Dermis microvascular lymphatic vessel endothelial cell (primary cell): ENCODE measurements around the gene RHBDL2. TPM values are rescaled to one million over a fixed set of nuclear protein-coding genes. Genes with fewer than 3 reads are reported as not detected.
"Not testable (repeated sequence)": the region's sequence is repeated elsewhere in the genome, so short reads cannot be mapped to it uniquely, and the experiment has no call there.

ENCODE experiments used
- DNase-seq, 2 donors: peaks; one replicate each; pipeline versions ENCODE4 v3.0.0 to v3.0.0-alpha.2; 2010; ENCODE audit warnings: low read depth in 2 of 2
- total RNA-seq: library from RNA; depleted of rRNA; stranded (reverse); fragments of >200 nt; gene quantifications from 2 replicates; pipeline ENCODE4 v1.2.1, GENCODE V29; 2014

The RHBDL2 gene
- total RNA-seq, 1 donor from 2014 or later = 0.13 TPM

DNA sequence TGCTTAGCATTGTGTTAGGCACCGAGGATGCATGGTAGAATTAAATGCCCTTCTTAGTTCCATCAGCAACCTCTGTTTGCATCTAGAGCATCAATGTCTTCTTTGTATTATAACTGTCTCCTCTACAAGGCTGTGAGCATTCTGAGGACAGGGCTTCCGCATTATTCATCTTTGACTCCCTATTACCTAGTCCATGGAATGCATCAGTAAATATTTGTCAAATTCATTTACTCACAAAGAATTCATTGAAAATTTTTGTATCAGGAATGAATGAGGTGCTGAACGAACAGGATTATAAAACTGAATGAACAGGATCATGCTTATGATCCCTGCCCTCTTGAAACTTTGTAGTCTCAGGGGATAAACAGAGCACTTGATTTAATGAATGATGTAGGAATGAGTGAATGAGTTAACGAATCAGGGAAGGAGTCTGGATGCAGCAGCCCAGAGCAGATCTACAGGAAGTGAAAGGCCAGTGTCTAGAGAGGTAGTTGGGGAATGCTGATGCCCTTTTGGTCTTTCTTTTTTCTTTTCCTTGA is 2.8 kb downstream of the RHBDL2 start:
- no peak for DNase-seq

DNA sequence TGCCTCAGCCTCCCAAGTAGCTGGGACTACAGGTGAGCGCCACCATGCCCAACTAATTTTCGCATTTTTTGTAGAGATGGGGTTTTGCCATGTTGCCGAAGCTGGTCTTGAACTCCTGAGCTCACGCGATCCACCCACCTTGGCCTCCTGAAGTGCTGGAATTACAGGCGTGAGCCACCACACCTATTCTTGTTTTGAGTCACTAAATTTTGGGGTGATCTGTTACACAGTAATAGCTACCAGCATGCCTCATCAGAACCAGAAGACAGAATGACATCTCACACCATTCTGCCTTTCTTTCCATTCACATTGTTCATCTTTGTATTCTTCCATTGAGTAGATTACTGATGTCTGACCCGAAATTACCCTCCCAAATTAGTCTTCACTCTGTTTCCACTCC is 9.1 kb downstream of the RHBDL2 start:
- DNase-seq = no peak

DNA sequence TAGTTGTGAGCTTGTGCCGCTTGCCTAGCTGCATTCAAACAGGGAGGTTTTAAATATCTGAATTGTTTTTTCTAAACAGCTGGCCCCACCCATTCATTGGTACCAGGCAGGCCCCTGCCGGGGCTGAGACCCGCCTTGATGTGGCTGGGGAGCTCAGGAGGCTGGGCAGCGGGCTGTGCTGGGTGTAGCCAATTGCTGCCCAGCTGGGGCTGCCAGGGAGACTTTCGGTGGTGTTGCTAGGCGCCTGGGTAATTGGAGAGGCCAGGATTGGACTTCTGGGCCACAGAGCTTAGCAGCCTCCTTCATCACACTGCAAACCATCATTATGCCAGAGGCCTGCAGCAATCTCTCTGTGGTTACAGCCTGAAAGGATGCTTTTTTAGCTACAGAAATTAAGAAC is 12.2 kb downstream of the RHBDL2 start:
- DNase-seq = no peak

DNA sequence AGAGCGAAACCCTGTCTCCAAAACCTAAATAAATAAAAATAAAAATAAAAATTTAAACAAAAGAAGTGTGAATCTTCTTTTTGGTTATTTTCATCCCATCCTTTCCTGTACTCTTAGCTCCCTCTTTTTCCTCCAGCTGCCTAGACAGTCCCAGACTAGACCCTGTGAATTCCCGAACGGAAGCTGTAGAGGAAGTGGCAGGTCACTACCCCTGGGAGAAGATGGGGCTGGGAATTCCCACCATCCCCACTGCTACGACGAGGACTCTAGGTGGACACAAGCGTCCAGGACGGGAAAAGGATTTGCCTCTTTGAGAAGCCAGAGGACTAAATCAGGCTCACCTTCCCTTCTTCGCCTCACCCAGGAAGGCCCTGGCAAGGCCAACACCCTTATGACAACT is 12.6 kb downstream of the RHBDL2 start:
- DNase-seq = peak; percentile 4 to 31

DNA sequence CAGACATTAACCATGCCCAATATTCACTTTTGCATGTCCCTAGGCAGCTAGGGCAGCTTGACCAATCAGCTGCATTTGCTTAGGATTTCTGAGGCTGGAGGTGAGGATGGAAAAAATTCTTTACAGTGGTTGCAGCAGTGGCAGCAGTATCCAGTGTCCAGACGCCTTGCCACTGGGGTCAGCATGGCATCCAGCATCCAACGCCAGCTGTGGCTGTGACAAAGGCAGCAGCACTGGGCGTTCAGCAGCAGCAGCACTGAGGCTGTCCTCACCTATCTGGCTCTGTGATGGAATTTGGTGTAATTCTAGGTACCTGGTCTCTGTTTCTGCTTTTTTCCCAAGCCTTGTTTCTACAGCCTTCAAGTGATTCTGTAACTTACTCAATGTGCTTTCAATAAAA is 15.5 kb downstream of the RHBDL2 start:
- no peak for DNase-seq

DNA sequence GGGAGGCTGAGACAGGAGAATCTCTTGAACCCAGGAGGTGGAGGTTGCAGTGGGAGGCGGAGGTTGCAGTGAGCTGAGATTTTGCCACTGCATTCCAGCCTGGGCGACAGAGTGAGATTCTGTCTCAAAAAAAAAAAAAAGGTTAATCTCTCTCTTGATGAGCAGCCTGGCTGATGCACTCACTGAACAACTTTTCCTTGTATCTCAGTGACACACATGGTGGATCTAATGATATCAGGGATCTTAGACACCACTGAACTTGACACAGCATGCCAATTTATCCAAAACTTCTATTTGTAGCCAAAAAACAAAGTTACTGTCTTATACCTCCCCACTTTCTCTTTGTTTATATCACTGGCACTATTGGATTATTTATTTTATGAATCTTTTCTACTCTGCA is 16.2 kb downstream of the RHBDL2 start:
- DNase-seq = no peak

DNA sequence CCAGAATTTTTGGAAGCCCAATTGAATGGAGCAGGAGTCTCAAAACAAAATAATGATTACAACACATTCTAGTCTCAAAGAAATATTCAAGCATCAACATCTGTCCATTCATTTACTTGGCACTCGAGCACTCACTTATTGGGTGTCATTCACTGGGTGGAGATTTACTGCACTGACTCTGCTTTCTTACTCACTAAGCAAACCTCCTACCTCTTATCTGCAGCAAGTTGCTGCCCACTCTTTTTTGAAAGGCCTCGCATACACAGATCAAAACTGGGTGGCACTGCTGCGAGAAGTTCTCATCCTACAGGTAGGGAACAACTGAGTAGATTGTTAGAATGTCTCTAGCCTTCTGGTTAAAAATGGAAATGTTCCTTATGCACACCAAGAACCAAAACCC is 18.0 kb downstream of the RHBDL2 start:
- no peak for DNase-seq

DNA sequence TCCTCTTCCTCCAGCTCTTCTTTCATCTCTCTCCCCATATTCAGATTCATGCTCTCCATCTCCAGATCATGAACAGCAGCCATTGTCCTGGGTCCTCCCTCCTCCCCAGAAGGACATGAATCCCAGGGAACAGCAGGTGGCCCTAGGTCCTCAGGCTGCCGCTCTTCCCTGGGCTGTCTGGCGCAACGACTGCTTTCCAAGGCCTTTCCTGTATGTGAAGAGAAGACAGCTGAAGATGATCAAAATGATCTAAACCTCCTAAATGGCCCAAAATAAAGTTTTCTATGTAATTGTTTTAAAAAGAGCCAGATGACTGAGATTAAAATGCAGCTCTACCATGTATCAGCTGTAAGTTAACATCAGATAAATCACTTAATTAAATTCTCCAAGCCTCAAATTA is 22.5 kb downstream of the RHBDL2 start:
- DNase-seq = no peak

DNA sequence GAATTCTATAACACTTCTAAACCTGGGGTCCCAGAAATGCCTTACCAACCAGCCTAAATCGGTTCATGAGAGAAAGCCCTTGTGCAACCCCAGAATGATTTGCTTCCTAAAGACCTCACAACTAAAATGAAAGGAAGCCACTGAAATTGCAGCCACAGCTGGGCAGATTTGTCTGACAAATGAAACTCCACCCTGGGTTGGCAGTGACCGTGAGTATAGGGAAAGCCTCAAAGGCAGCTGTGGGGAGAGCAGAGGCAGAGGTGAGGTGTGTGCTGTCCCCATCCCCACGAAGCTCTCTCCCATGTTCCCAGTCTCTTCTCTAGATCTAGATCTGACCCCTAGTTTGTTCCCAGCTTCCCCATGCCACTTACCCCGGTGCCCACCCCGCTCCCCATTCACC is 23.1 kb downstream of the RHBDL2 start:
- no peak for DNase-seq

DNA sequence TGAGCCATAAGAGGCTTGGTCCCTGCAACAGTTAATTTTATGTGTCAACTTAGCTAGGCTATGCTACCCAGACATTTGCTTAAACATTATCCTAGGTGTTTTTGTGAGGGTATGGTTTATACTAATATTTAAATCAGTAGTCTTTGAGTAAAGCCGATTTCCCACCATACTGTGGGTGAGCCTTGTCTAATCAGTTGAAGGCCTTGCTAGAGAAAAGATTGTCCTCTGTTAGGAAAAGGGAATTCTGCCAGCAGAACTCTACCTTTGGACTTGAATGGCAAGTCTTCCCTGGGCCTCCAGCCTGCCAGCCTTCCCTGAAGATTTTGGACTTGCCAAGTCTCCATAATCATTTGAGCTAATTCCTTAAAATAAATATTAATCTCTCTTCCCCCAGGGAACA is 23.9 kb downstream of the RHBDL2 start:
- DNase-seq = no peak

DNA sequence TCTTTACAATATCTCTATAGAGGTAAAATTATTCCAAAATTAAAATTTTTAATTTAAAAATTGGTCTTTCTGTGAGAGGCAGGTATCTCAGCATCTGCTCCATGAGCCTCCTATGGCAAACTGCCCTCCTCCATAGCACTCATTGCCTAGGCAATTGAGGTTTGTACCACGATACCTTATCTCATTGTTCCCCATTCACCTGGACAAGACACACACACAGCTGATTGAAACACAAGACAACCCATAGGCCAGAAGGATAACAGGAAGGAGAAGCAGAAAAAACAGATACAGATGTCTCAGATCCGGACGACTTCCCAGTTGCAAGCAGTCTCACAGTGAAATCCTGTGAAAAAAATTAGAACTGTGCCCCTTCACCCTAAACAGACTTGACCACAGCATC is 24.3 kb downstream of the RHBDL2 start:
- DNase-seq = no peak

DNA sequence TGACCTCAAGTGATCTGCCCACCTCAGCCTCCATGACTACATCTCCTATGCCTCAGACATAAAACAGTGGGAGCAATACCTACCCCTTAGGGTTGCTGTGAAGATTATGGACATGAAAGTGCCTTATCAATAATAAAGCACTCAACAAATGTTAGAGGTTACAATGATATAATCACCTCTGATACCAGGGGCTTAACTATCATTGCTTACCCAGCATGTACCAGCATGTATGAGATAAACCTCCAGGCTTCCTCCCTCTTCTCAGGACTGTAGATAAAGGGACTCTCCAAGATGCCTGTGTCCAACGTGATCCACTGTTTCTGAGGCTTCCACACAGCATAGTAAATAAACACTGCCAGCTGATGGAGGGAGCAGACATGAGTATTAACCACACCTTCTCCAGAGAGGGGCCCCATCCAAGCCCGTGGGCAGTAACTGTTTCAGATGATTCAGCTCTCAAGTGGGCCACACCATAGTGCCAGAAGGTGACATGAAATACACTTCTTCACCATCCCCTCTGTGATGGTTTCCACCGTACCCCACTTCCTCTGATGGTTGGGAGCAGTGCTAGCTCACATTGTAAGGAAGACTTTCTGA is 26.2 kb downstream of the RHBDL2 start:
- DNase-seq = no peak

DNA sequence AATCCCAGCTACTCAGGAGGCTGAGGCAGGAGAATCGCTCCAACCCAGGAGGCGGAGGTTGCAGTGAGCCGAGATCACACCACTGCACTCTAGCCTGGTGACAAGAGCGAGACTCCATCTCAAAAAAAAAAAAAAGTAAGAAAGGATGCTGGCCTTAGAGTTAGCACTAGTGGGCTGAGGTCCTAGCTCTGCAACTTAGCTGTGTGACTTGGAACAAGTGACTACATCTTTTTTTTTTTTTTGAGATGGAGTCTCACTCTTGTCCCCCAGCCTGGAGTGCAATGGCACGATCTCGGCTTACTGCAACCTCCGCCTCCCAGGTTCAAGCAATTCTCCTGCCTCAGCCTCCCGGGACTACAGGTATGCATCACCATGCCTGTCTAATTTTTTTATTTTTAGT is 26.7 kb downstream of the RHBDL2 start:
- not testable (repeated sequence) for DNase-seq

DNA sequence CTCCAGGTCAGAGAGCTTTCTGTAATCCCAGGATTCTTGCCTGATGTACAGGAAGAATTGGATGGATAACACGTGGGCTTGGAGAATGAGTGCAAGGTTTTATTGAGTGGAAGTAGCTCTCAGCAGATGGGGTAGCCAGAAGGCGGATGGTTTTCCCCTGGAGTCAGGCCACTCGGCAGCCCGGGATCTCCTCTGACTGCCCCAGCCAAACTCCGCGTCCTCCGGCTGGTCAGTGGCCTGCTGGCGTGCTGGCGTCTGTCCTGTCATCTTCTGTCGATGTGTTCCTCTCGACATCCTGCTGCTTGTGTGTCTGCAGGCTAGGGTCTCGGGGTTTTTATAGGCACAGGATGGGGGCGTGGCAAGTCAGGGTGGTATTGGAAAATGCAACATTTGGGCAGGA is 32.8 kb downstream of the RHBDL2 start:
- DNase-seq = no peak

DNA sequence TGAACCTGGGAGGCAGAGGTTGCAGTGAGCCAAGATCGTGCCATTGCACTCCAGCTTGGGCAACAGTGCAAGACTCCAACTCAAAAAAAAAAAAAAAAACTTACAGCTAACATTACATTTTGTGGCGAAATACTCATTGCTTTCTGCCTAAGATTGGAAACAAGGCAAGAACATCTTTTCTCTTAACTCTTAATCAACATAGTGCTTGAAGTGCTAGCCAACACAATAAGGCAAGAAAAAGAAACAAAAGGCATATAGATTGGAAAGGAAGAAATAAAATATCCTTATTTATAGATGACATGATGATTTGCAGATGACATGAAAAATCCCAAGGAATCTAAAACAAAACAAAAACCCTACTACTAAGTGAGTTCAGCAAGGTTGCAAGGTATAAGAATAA is 35.6 kb downstream of the RHBDL2 start:
- no peak for DNase-seq

DNA sequence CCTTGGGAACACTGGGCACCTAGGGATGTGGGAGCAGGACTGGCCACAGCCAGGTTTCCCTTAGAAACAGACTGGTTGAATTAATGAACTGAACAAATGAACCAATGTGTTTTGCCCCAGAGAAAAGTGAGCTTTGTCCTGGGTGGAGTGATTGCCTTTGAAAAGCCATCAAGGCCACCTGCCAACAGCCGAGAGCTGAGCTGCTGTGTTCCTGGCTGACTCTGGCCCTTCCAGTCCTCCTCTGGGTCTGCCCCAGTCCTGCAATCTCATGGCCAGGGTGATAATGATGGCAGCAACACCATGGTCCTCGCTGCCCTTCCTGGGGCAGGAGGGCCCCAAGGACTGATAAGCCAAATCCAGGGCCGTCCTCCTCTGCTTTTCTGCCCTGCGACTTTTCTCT is 42.1 kb downstream of the RHBDL2 start:
- DNase-seq = no peak

DNA sequence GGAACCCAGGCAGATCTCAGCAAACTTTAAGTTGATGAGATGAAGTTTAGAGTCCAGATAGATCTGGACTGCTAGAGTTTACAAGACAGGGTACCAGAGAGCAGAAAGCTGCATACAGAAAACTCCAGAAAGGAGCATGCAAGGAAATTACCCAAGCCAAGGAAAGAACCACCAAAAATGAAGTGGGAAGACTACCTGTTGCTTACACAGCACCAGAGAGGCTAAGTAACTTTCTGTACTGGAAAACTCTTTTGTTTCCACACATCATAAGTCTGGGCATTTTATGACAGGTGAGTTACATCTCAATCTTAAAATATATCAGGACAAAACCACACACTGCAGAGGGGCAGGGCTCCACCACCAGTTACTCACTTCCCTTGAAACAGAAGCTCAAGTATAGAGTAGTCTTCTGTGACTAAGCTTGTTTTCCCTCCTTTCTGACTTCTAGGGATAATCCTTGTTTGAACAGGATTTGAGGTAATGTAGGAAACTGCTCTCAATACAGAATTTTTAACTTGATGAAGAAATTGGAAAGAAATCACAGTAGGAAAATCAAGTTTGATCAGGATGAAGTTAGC is 42.9 kb downstream of the RHBDL2 start:
- no peak for DNase-seq

DNA sequence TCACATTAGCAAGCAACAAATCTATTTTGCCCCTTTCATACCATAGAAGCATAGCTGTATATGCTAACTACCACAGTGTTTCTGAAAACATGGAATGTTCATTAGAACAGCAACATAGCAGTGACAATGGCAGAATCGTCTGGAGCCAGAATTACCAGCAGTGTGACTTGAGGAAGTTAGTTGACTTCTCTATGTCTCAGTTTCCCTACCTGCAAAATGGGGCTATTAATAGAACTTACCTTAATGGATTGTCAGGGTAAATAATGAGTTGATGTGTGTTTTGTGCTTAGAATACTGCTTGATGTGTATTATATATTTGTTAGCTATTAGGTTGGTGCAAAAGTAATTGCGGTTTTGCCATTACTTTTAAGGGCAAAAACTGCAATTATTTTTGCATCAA is 45.5 kb downstream of the RHBDL2 start:
- no peak for DNase-seq

DNA sequence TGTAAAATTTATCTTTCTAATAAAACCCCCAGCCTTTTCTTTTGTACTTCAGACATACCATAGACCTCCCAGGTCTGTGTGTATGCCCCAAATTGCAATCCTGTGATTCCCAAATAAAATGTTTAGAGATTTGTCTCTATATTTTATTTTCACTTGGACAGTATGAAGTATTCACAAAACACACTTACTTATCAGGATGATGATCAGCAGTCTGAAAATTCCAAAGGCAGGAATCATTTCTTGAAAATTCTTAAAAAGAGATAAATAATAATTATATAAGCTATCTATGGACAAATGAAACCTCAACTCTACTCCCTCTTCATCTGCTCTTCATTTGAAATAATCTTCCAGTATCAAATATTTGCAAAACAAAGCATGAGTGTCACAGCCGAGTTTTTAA is 48.7 kb downstream of the RHBDL2 start:
- DNase-seq = no peak

DNA sequence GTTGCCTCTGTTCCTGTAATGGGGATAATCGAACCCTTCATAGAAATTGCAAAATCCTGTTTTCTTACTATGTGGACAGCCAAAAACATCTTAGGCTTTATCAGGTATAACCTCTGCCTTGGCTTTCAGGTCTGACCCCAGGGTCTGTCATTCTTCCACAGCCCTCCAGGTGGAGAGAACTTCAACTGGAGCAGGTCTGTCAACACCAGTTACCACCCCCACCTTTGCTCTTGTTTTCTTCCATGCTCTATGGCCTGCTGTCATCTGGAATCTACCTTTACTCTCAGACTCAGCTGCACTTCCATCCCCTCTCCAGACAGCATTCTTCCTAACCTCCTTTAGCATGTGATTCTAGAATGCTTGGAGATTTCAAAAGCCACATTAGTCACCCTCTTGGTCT is 49.9 kb downstream of the RHBDL2 start:
- no peak for DNase-seq

DNA sequence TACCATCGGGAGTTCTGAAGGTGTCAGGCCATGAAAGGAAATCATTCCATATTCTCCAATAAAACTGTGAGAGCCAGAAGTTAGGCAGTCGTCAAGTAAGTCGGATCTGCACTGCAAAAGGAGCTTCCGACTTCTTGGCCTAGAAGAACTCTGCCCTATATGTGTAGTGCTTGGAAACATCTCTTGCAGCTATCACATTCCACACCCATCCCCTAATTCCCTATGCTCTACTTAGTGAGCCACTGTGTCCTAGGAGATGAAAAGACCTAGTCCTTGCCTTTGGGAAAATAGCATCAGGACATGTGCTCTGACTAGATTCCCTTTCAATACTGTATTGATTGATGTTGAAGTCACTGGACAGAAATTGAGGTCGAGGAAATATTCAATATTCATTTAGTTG is 52.0 kb downstream of the RHBDL2 start:
- no peak for DNase-seq

DNA sequence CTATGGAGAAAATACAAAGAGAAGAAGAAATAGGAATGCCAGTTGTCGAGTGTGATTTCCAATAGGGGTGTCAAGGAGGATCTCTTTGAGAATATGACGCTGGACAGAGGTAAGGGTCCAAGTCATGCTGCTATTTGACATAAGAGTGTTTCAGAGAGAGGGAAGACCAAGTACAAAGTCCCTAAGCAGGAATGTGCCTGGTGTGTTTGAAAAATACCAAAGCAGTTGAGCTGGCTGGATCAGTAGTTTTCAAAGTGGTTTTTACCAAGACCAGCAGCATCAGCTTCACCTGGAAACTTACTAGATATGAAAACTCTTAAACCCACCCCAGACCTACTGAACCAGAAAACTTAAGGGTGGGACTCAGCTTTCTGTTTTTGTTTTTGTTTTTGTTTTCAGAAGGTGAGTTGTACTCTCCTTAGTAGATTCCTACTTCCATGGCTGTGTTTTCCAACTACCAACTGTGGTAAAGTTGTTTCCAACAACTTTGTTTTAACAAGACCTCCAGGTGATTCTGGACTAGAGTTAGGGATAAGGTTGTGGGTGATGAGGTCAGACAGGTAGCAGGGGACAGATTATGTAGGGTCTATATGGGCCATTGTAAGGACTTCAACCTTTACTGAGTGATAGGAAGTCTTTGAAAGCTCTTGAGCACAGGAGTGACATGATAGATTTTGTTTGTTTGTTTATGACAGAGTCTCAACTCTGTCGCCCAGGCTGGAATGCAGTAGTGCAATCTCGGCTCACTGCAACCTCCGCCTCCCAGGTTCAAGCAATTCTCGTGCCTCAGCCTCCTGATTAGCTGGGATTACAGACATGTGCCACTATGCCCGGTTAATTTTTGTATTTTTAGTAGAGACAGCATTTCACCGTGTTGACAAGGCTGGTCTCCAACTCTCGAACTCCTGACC is 53.0 kb downstream of the RHBDL2 start:
- DNase-seq = no peak

DNA sequence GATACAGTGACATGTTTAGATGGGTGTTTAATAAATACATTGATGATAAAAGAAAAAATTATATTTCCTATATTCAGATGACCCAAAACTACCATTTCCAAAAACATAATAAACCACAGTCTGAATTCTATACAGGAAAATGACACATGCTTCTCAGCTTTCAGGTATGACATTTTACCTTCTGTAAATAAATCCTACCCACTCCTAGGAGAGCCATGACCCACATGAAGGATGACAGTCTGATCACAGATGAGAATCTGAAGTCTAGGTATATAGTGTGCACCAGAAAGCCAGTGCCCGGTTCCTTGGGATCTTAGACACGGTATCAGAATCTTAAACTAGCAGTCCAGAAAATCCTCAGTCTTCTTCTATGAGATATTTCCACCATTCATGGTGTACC is 56.5 kb downstream of the RHBDL2 start:
- DNase-seq = no peak
